T-helper 2 cell treated with Interferon-gamma antibody and Interleukin-4, amounts not matched to agents 5 μg/mL and 100 μg/mL, for 36 hours (primary cell): Measurements from ENCODE around the gene BSDC1.

Experiments
- DNase-seq: peaks from one replicate; pipeline ENCODE4 v3.0.0; 2021; ENCODE audit warnings: low spot score
- H3K27ac Mint-ChIP-seq: one replicate; pipeline ENCODE4 v1.8.0; 2021; ENCODE audit warnings: mild to moderate bottlenecking, mixed read lengths
- H3K27me3 Mint-ChIP-seq: one replicate; pipeline ENCODE4 v1.8.0; 2021; ENCODE audit warnings: low read depth, mixed read lengths
- H3K36me3 Mint-ChIP-seq: one replicate; pipeline ENCODE4 v1.8.0; 2021; ENCODE audit warnings: low read depth, mixed read lengths
- H3K4me1 Mint-ChIP-seq: one replicate; pipeline ENCODE4 v1.8.0; 2021; ENCODE audit warnings: low read depth, mixed read lengths
- H3K4me3 Mint-ChIP-seq: one replicate; pipeline ENCODE4 v1.8.0; 2022; ENCODE audit warnings: mild to moderate bottlenecking, moderate library complexity, mixed read lengths
- H3K9me3 Mint-ChIP-seq: one replicate; pipeline ENCODE4 v1.8.0; 2021; ENCODE audit warnings: mixed read lengths

BSDC1 gene

DNA sequence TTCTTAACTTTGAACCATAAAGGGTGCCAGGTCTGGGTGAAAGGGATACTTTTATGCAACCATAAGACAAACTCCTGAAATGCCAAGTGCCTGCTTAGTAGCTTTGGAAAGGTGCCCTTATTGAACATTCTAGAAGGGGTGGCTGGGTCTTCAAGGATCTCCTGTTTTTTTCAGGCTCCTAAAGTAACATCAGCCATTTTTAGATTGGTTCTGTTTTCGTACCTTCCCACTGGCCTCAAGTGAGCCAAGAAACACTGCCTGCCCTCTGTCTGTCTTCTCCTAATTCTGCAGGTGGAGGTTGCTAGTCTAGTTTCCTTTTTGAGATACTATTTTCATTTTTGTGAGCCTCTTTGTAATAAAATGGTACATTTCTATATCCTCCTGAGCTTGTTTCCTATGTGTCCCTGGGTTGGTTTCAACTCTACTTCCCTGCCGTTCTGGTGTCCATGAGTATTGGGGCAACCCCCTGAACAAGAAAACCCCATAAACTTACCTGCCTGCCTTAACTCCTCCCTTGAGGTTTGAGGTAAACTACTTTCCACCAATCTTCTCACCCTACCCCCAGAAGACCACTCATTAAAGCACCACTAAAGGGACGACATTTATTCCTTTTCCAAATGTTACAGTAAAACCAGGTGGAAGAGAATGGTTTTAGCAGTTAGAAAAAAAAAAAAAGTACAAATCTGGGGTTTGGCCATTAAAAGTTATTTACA is 60.8 kb downstream of the BSDC1 start:
- peak overlapping the region; percentile 2 for H3K27ac Mint-ChIP-seq
- no peak for DNase-seq
- peaks cover 45% of the 10 kb centered on the region for H3K36me3 Mint-ChIP-seq
- no peak overlapping the region for H3K4me3 Mint-ChIP-seq
- H3K9me3 Mint-ChIP-seq = no peaks in the 10 kb centered on the region
- H3K27me3 Mint-ChIP-seq = no peaks in the 10 kb centered on the region
- peaks cover 29% of the 10 kb centered on the region for H3K4me1 Mint-ChIP-seq

- no peak overlapping the region for H3K4me3 Mint-ChIP-seq
- H3K36me3 Mint-ChIP-seq = peaks cover 52% of the 10 kb centered on the region
- no peaks in the 10 kb centered on the region for H3K9me3 Mint-ChIP-seq
- H3K27me3 Mint-ChIP-seq = no peaks in the 10 kb centered on the region
- no peak overlapping the region for H3K27ac Mint-ChIP-seq
- no peak for DNase-seq
- peaks cover 22% of the 10 kb centered on the region for H3K4me1 Mint-ChIP-seq
Observed at GRCh38 chr1:32332290-32333079, 61.8 kb downstream of the BSDC1 start.

- Mint-ChIP-seq H3K27ac (no peak overlapping the region), H3K4me3 (no peak overlapping the region), H3K36me3 (peaks cover 59% of the 10 kb centered on the region), H3K27me3 (no peaks in the 10 kb centered on the region), H3K4me1 (peaks cover 14% of the 10 kb centered on the region), H3K9me3 (no peaks in the 10 kb centered on the region)
- DNase-seq = no peak
Observed at GRCh38 chr1:32331549-32331948, 62.7 kb downstream of the BSDC1 start.

DNA sequence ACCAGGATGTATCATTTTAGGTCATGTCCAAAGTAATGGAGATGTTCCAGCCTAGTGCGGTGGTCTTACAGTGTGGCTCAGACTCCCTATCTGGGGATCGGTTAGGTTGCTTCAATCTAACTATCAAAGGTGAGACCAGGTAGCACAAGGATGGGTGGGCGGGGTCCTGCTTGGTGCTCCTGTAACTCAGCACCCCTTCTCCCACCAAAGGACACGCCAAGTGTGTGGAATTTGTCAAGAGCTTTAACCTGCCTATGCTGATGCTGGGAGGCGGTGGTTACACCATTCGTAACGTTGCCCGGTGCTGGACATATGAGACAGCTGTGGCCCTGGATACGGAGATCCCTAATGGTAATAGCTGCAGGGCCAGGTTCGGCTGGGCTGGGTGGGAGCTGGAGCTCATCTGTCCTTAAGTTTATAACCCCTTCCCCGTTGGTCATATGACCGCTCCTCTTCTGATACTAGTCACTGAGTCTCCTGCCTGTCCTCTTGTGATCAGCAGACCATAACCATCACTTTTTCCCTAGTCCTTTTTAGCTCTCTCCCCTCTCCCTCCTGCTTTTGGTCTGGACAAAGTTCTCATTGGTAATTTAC is 63.6 kb downstream of the BSDC1 start:
- peaks cover 61% of the 10 kb centered on the region for H3K36me3 Mint-ChIP-seq
- H3K27ac Mint-ChIP-seq = no peak overlapping the region
- no peaks in the 10 kb centered on the region for H3K27me3 Mint-ChIP-seq
- no peaks in the 10 kb centered on the region for H3K9me3 Mint-ChIP-seq
- no peak overlapping the region for H3K4me3 Mint-ChIP-seq
- peaks cover 14% of the 10 kb centered on the region for H3K4me1 Mint-ChIP-seq
- no peak for DNase-seq

DNA sequence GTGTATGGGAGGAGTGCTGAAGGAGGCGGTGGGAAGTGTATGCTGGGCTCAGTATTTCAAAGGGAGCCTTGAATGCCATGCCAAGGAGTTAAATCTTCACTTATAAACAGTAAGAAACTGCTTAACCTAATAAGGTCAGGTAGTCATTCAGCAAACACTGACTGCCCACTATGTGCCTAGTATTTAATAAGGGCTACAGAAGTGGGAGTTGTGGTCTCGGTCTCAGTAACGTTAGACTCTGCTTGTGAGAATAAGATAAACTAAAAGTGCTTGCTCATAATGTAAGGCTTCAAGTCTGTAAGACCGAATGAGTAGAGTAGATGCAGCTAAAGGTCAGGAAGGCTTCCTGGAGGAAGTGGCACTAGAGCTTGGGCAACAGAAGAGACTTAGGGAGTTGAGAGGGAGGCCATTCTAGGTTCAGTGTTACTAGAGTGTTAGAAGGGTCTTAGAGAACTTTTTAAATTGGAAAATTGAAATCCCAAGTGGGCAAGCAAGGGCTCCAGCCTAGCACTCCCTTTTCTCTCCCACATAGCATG is 64.2 kb downstream of the BSDC1 start:
- Mint-ChIP-seq H3K4me1 (peaks cover 19% of the 10 kb centered on the region), H3K9me3 (no peaks in the 10 kb centered on the region), H3K27me3 (no peaks in the 10 kb centered on the region), H3K36me3 (peaks cover 68% of the 10 kb centered on the region), H3K4me3 (no peak overlapping the region), H3K27ac (no peak overlapping the region)
- no peak for DNase-seq

- DNase-seq = no peak
- H3K4me1 Mint-ChIP-seq = peaks cover 22% of the 10 kb centered on the region
Observed at GRCh38 chr1:32327204-32327603, 67.0 kb downstream of the BSDC1 start.

GRCh38 chr1:32321712-32322291 is 72.4 kb downstream of the BSDC1 start:
- Mint-ChIP-seq H3K36me3 (peaks cover 43% of the 10 kb centered on the region), H3K27me3 (no peaks in the 10 kb centered on the region), H3K27ac (peak overlapping the region; percentile 91), H3K4me1 (peaks cover 35% of the 10 kb centered on the region), H3K4me3 (peak overlapping the region; percentile 75), H3K9me3 (no peaks in the 10 kb centered on the region)
- no peak for DNase-seq

More at GRCh38 chr1:32327204-32327603, 67.0 kb downstream of the BSDC1 start:
- Mint-ChIP-seq H3K36me3 (peaks cover 59% of the 10 kb centered on the region), H3K4me3 (no peak overlapping the region), H3K27me3 (no peaks in the 10 kb centered on the region), H3K27ac (no peak overlapping the region), H3K9me3 (no peaks in the 10 kb centered on the region)

GRCh38 chr1:32318127-32318869 is 75.9 kb downstream of the BSDC1 start:
- Mint-ChIP-seq H3K36me3 (peaks cover 37% of the 10 kb centered on the region), H3K4me1 (peaks cover 31% of the 10 kb centered on the region), H3K9me3 (no peaks in the 10 kb centered on the region), H3K27me3 (no peaks in the 10 kb centered on the region), H3K27ac (no peak overlapping the region), H3K4me3 (no peak overlapping the region)
- DNase-seq = no peak

- no peak for DNase-seq
- H3K27ac Mint-ChIP-seq = no peak overlapping the region
- H3K36me3 Mint-ChIP-seq = peaks cover 36% of the 10 kb centered on the region
- no peaks in the 10 kb centered on the region for H3K9me3 Mint-ChIP-seq
- no peaks in the 10 kb centered on the region for H3K27me3 Mint-ChIP-seq
- no peak overlapping the region for H3K4me3 Mint-ChIP-seq
- H3K4me1 Mint-ChIP-seq = peaks cover 22% of the 10 kb centered on the region
Observed at GRCh38 chr1:32316903-32317277, 77.4 kb downstream of the BSDC1 start.
